Left lobe of liver (tissue), 2 donors: ENCODE results near the gene ST6GALNAC3. TPM values are rescaled to one million over a fixed set of nuclear protein-coding genes. Genes with fewer than 3 reads are reported as not detected.
"Not testable (repeated sequence)": the region's sequence is repeated elsewhere in the genome, so short reads cannot be mapped to it uniquely, and the experiment has no call there.

ENCODE experiments used
- ATAC-seq: fragments of 200-7000 bp; cut with Tn5 transposase; one replicate; pipeline ENCODE4 v1.9.1; 2020; ENCODE audit warnings: mild to moderate bottlenecking, moderate library complexity
- DNase-seq: peaks from one replicate; pipeline ENCODE4 v3.0.0-alpha.2; 2020; ENCODE audit warnings: low spot score
- total RNA-seq: library from RNA; stranded (reverse); gene quantifications from one replicate; pipeline ENCODE4 v1.2.1, GENCODE V29; 2021
- donor health status: DM: no; HTN: no; CAD: no; lungs with moderate emphysema.
- donor health status: DM: no; HTN: yes; CAD: no.

The ST6GALNAC3 gene
- total RNA-seq, 1 donor from 2014 or later, result 2.6 TPM

- DNase-seq (no peak), ATAC-seq (no peak)
Observed at GRCh38 chr1:76317299-76317900, 242.9 kb downstream of the ST6GALNAC3 start.

- no peak for DNase-seq
- peak; percentile 88 for ATAC-seq
Observed at GRCh38 chr1:76330991-76331603, 256.6 kb downstream of the ST6GALNAC3 start.

DNA sequence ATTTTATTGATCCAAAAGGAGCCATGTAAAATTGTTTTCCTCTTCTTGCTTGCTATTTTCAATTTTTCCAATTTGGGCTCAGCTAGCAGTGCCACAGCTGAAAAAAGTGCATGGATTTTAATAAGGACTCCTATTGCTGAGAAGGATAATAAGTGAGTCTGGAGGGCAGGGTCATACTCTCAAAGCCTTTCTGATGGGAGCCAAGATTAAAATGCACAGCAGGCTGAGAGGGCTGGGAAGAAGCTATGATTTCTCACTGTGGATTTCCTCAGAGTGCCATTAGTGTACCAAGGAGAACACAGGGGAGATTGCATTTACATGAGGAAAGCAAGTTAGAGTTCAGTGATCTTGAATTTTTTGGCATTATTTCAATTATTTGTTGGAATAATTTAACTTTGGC, 261.3 kb downstream of the ST6GALNAC3 start:
- ATAC-seq (no peak), DNase-seq (no peak)

DNA sequence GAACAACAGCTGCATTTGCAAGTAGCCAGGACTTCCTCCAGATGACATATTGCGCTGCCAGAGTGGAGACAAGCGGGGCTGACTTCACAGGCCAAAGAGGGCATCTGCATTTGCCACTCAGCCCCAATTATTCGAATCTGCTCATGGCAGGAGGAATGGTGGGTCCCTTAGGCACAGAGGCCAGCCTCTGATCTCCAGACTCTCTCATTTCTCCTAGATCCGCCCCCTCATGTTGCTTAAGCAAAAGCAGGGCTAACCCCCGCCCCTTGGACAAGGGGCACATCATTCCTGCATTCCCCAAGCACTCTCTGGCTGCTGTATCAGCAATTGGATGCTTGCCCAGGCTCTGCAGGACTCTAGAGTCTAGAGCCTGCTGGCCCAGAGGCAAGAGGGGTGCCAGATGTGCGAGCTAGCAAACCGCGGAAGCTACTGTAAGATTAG, 262.4 kb downstream of the ST6GALNAC3 start:
- ATAC-seq (no peak), DNase-seq (no peak)

DNA sequence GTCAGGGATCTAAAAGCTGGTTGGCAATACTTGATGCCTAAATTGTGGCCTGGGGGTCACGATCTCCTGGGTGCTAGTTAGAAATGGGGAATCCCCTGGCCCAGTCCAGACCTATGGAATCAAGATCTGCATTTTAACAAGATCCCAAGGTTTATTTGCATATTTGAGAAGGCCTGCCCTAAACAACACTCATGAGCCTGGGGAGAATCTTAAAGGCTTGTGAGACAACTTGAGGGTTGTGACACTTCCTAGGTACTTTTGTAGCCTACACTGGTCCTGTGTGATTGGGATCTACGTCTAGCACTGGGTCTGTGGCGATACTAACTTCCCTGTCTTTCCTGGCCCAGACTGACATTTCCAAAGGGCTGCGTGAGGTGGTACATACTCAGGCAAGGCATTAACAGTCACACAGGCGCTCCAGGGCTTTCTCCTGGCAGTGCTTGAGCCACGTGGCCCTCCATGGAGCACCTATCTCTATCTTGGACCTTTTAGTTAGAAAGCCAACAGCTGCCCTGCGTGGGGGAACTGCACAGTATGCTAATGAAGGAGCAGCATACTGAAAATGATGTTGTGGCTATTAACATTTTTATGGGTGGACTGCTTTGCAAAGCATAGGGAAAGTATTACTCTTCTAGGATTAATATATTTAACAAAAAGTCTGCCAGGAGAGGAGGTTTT, 263.1 kb downstream of the ST6GALNAC3 start:
- no peak for DNase-seq
- no peak for ATAC-seq

GRCh38 chr1:76340056-76340455, 265.5 kb downstream of the ST6GALNAC3 start:
- no peak for ATAC-seq
- no peak for DNase-seq

- ATAC-seq, DNase-seq: not testable (repeated sequence)
Observed at GRCh38 chr1:76341816-76342215, 267.3 kb downstream of the ST6GALNAC3 start.

- no peak for DNase-seq
- ATAC-seq, result no peak
Observed at GRCh38 chr1:76343356-76343755, 268.8 kb downstream of the ST6GALNAC3 start.

- DNase-seq (no peak), ATAC-seq (no peak)
Observed at GRCh38 chr1:76351655-76352054, 277.1 kb downstream of the ST6GALNAC3 start.

DNA sequence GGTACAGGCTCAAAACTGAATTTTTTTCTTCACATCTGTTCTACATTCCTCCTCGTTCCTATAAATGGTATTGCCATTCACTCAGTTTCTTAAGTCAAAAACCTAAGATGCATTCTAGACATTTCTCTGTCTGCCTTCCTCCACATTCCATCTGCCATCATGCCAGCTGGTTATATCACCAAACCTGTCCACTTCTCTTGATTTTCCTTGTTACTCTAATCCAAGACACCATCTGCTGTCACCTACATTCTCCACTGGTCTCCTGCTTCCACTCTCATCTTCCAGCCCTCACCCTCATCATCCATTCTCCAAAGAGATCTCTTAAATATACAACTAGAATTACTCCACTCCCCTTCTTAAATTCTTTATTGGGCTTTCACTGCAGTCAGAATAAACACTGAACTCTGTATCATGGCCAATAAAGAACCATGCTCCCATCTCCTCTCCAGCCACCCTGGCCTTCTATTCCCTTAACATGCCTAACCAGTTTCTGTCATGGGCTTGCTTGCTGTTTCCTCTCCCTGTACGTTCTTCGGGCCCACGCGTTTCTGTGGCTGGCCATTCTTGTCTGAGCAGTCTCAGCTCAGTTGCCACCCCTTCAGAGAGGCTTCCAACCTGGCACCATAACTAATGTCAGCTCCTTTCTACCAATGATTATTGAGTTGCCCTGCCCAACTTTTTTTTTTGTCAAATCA, 278.3 kb downstream of the ST6GALNAC3 start:
- DNase-seq (no peak), ATAC-seq (no peak)

DNA sequence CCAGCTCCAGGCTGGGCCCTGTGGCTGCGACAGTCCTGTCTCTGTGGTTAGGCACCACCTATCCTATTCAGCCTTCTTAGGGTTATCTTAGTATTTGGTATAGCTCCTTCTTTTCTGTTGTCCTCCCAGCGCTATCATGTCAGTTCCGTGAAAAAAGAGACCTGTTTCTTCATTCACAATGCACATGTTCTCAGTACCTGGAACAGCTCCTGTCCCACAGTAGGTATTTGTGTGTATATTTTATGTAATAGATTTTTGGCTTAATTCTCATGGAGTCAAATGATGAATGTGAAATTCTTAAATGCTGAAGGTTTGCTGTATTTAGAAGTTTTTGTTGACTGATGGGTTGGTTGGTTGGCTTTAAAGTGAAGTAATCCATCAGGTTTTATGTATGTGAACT, 279.7 kb downstream of the ST6GALNAC3 start:
- ATAC-seq (no peak), DNase-seq (no peak)

GRCh38 chr1:76366726-76367125, 292.2 kb downstream of the ST6GALNAC3 start:
- ATAC-seq (no peak), DNase-seq (no peak)

GRCh38 chr1:76371941-76372340, 297.4 kb downstream of the ST6GALNAC3 start:
- no peak for DNase-seq
- no peak for ATAC-seq

DNA sequence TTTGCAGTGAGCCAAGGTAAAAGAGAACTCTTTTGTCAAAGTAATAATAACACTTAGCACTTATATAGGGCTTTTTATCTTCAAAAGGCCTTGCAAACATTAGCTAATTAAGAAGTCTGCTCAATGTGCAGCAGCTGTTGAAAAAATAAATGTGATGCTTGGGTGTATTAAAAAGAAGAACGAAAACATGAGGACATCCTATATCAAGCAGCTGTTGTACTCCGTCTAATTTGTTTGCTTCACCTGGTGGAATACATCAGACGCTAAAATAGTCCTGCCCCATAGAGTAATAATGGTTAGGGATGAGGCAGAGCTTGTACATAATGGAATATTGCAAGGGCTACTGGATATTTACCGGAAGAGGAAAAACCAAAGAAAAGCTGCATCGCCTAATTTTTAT, 299.5 kb downstream of the ST6GALNAC3 start:
- DNase-seq (no peak), ATAC-seq (no peak)

DNA sequence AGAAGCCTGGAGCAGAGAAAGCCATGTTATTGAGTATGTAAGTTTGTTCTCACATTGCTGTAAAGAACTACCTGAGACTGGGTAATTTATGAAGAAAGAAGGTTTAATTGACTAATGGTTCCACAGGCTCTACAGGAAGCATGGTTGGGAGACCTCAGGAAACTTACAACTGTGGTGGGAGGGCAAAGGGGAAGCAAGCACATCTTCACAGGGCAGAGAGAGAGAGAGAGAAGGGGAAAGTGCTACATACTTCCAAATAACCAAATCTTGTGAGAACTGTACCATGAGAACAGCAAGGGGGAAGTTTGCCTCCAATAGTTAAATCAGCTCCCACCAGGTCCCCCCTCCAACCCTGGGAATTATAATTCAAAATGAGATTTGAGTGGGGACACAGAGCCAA, 302.7 kb downstream of the ST6GALNAC3 start:
- ATAC-seq, result no peak
- no peak for DNase-seq

- no peak for ATAC-seq
- DNase-seq, result no peak
Observed at GRCh38 chr1:76379506-76379905, 305.0 kb downstream of the ST6GALNAC3 start.

GRCh38 chr1:76381450-76382097, 307.0 kb downstream of the ST6GALNAC3 start:
- ATAC-seq, result no peak
- no peak for DNase-seq

DNA sequence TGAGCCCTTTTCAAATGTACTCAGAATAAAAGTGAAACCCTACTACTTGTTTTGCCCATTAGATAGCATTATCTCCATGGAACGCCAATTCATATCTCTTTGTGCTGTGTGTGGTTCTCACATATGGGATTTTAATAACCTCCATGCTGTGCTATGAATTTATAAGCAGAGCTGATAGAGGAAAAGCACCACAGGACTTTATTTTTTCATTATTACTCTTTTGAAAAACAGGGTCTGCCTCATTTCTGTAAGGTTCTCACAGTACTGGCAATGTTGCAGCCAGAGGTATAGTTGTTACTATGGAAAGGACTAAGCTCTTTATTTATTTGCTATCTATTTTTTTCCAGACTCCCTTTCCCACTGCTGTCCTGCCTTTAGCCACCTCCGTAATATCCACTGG, 313.7 kb downstream of the ST6GALNAC3 start:
- no peak for DNase-seq
- ATAC-seq, result no peak

GRCh38 chr1:76390456-76390855, 315.9 kb downstream of the ST6GALNAC3 start:
- DNase-seq (no peak), ATAC-seq (no peak)

GRCh38 chr1:76395059-76395458, 320.5 kb downstream of the ST6GALNAC3 start:
- DNase-seq, result no peak
- ATAC-seq, result no peak

GRCh38 chr1:76402128-76402527, 327.6 kb downstream of the ST6GALNAC3 start:
- no peak for ATAC-seq
- no peak for DNase-seq
